OCI-LY7 (cell line): ENCODE measurements around the gene SLC37A1. TPM values are rescaled to one million over a fixed set of nuclear protein-coding genes. Genes with fewer than 3 reads are reported as not detected.

Experiments
- BruUV-seq: library from RNA; stranded (reverse); fragments of 400-500 nt; replicated peaks from 2 replicates; lab custom pipeline; 2021; lab: Mats Ljungman, UMichigan
- CTCF ChIA-PET: fragments of 300-600 bp; sonication (Branson Sonifier 250); formaldehyde crosslinking; loops from one replicate; lab custom pipeline; 2022; ENCODE audit warnings: antibody characterized with exemption; ENCODE audit not compliant: unreplicated experiment; lab: Charles Lee
- POLR2A ChIA-PET: fragments of 300-600 bp; sonication (Branson Sonifier 250); formaldehyde crosslinking; loops from one replicate; lab custom pipeline; 2022; ENCODE audit warnings: antibody characterized with exemption; lab: Charles Lee
- DNase-seq: peaks from one replicate; pipeline ENCODE4 v3.0.0-alpha.2; 2015; ENCODE audit warnings: low spot score
- H2AFZ ChIP-seq: fragments of 200-600 bp; sonication (generic), shearing (Covaris generic); 2 replicates; pipeline ENCODE4 v1.6.1; 2014; ENCODE audit warnings: mild to moderate bottlenecking, antibody characterized with exemption, low read length, moderate library complexity
- H3K27ac ChIP-seq: fragments of 200-600 bp; sonication (generic); 2 replicates; pipeline ENCODE4 v1.5.1; 2014; ENCODE audit warnings: mixed run types, low read depth, mild to moderate bottlenecking, moderate library complexity, low read length, inconsistent platforms; ENCODE audit not compliant: poor library complexity, severe bottlenecking
- H3K36me3 ChIP-seq: fragments of 200-600 bp; sonication (generic); 2 replicates; pipeline ENCODE4 v1.6.1; 2014; ENCODE audit warnings: mild to moderate bottlenecking, antibody characterized with exemption, low read length, moderate library complexity, mixed read lengths; ENCODE audit not compliant: insufficient read depth
- H3K4me1 ChIP-seq: fragments of 200-600 bp; sonication (generic); 2 replicates; pipeline ENCODE4 v1.5.1; 2014; ENCODE audit warnings: mild to moderate bottlenecking, low read length; ENCODE audit not compliant: insufficient read depth, poor library complexity, severe bottlenecking
- H3K4me2 ChIP-seq: fragments of 200-600 bp; sonication (generic); 2 replicates; pipeline ENCODE4 v1.6.1; 2014; ENCODE audit warnings: mild to moderate bottlenecking, low read length
- H3K4me3 ChIP-seq: fragments of 200-600 bp; sonication (generic); 2 replicates; pipeline ENCODE4 v1.5.1; 2014; ENCODE audit warnings: mild to moderate bottlenecking, low read depth, low read length; ENCODE audit not compliant: poor library complexity, severe bottlenecking
- H3K79me2 ChIP-seq: fragments of 200-600 bp; sonication (generic); 2 replicates; pipeline ENCODE4 v1.6.1; 2016; ENCODE audit warnings: low read depth, mild to moderate bottlenecking, low read length, moderate library complexity, mixed read lengths; ENCODE audit not compliant: insufficient read depth
- H3K9me2 ChIP-seq: fragments of 200-600 bp; sonication (generic); 2 replicates; pipeline ENCODE4 v1.6.1; 2016; ENCODE audit warnings: mild to moderate bottlenecking, low read length, mixed read lengths; ENCODE audit not compliant: insufficient read depth
- H3K9me3 ChIP-seq: fragments of 200-600 bp; sonication (generic); 2 replicates; pipeline ENCODE4 v1.6.1; 2014; ENCODE audit warnings: mild to moderate bottlenecking, mixed run types, low read length, mixed read lengths
- H4K20me1 ChIP-seq: fragments of 200-600 bp; sonication (generic); 2 replicates; pipeline ENCODE4 v1.6.1; 2014; ENCODE audit warnings: mild to moderate bottlenecking, antibody characterized with exemption, low read length, moderate library complexity, mixed read lengths; ENCODE audit not compliant: insufficient read depth
- CTCF ChIP-seq: fragments of 200-600 bp; sonication (generic); conservative IDR thresholded peaks from 2 replicates; pipeline ENCODE4 v1.5.1; 2014; ENCODE audit warnings: mild to moderate bottlenecking, antibody characterized with exemption, low read length, moderate library complexity, mixed read lengths
- EZH2phosphoT487 ChIP-seq: fragments of 200-600 bp; sonication (generic); IDR thresholded peaks from 2 replicates; pipeline ENCODE4 v1.6.1; 2018; ENCODE audit warnings: low read depth, borderline replicate concordance, mild to moderate bottlenecking, mixed run types, antibody characterized with exemption, low read length, moderate library complexity, mixed read lengths
- intact Hi-C: fragments of 100-400 bp; cut with micrococcal nuclease; formaldehyde crosslinking; loops from one replicate; pipeline ENCODE4 v1.10.0; 2022; ENCODE audit not compliant: unreplicated experiment
- total RNA-seq, 2 experiments: library from RNA; depleted of rRNA in 1 of 2; stranded (reverse); fragments of >200 nt in 1 of 2; shearing (Covaris generic) in 1 of 2; gene quantifications; 2 replicates each; pipeline ENCODE4 v1.2.3, GENCODE V29; 2014 to 2022

SLC37A1 gene
- total RNA-seq, 2 experiments from 2014 or later, result 22.5 to 27.6 TPM

- H3K4me2 ChIP-seq, result peak overlapping the region; percentile 96
- H3K9me2 ChIP-seq, result no peaks in the 10 kb centered on the region
- H3K4me3 ChIP-seq, result peak overlapping the region; percentile 13
- peak overlapping the region; percentile 73; the same call in 1 of the 2 replicates for H2AFZ ChIP-seq
- TF ChIP-seq CTCF (no peak), EZH2phosphoT487 (no peak)
- peak overlapping the region; percentile 31 for H3K27ac ChIP-seq
- H3K4me1 ChIP-seq, result peaks cover 92% of the 10 kb centered on the region
- ChIA-PET CTCF (no interaction called here), POLR2A (interaction anchor here (1.0 kb wide), 1 partner anchor 41 kb away, joined by 3 read pairs; no protein-coding TSS in a partner anchor)
- no peaks in the 10 kb centered on the region for H3K79me2 ChIP-seq
- no peaks in the 10 kb centered on the region for H4K20me1 ChIP-seq
- BruUV-seq, result no TSS peak
- no peaks in the 10 kb centered on the region for H3K36me3 ChIP-seq
- no peak for DNase-seq
- H3K9me3 ChIP-seq, result no peaks in the 10 kb centered on the region
- intact Hi-C loops, result loop anchor here (5.0 to 10.0 kb wide), 2 partner anchors 197 to 600 kb away; no protein-coding TSS in a partner anchor
These were observed 48.4 kb upstream of the SLC37A1 start for GRCh38 chr21:42465008-42465802.

GRCh38 chr21:42465803-42466127 lies 47.9 kb upstream of the SLC37A1 start:
- H3K79me2 ChIP-seq, result no peaks in the 10 kb centered on the region

More at GRCh38 chr21:42465803-42466127, 47.9 kb upstream of the SLC37A1 start:
- Histone ChIP-seq H3K9me3 (no peaks in the 10 kb centered on the region), H3K4me2 (peak overlapping the region; percentile 96), H2AFZ (peak overlapping the region; percentile 73; the same call in 1 of the 2 replicates), H3K36me3 (no peaks in the 10 kb centered on the region), H3K4me1 (peaks cover 87% of the 10 kb centered on the region), H4K20me1 (no peaks in the 10 kb centered on the region), H3K4me3 (peak overlapping the region; percentile 13), H3K9me2 (no peaks in the 10 kb centered on the region), H3K27ac (peak overlapping the region; percentile 31)
- no peak for DNase-seq
- intact Hi-C loops, result loop anchor here (5.0 to 10.0 kb wide), 2 partner anchors 197 to 601 kb away; no protein-coding TSS in a partner anchor
- no TSS peak for BruUV-seq
- CTCF ChIA-PET, result no interaction called here
- TF ChIP-seq EZH2phosphoT487 (no peak), CTCF (no peak)
- POLR2A ChIA-PET, result no interaction called here
